Measurements from ENCODE around the gene TRPM8.
"Not testable (repeated sequence)": the region's sequence is repeated elsewhere in the genome, so short reads cannot be mapped to it uniquely, and the experiment has no call there.

GRCh38 chr2:233965646-233966045 is 48.5 kb downstream of the TRPM8 start:
- not testable (repeated sequence) for TF ChIP-seq FOXP2 (optimal IDR thresholded peaks at IDR 0.05; ENCODE audit: control extremely low read depth, extremely low read length, insufficient read depth); POLR2AphosphoS5 (IDR thresholded peaks at IDR 0.05; ENCODE audit: borderline replicate concordance, low read depth, low read length); EZH2 (IDR thresholded peaks at IDR 0.05)
